H1 (cell line): Measurements from ENCODE around the gene FNIP2.
"Not testable (repeated sequence)": the region's sequence is repeated elsewhere in the genome, so short reads cannot be mapped to it uniquely, and the experiment has no call there.

ENCODE experiments used
- CBX8 ChIP-seq: fragments of 300-800, 300-1000 bp; sonication (generic); IDR thresholded peaks from 2 replicates; pipeline ENCODE4 v1.7.1; 2016; ENCODE audit warnings: low read depth, low read length, borderline replicate concordance
- EZH2 ChIP-seq: fragments of 200-600 bp; sonication (generic); IDR thresholded peaks from 2 replicates; pipeline ENCODE4 v1.7.1; 2012; ENCODE audit warnings: low read depth, mild to moderate bottlenecking, moderate library complexity, low read length, inconsistent platforms; ENCODE audit not compliant: severe bottlenecking
- HDAC6 ChIP-seq: IDR thresholded peaks from one replicate; pipeline ENCODE4 v1.7.1; 2012; ENCODE audit warnings: low read depth, mild to moderate bottlenecking, inconsistent platforms, low read length, moderate library complexity
- POLR2A ChIP-seq, 2 experiments: IDR thresholded peaks; 1 replicate in 1 of 2; 2 replicates in 1 of 2; pipeline ENCODE4 v1.6.1; 2011; ENCODE audit warnings: low read depth in 2 of 2, low read length in 2 of 2, mild to moderate bottlenecking in 2 of 2; ENCODE audit errors: control extremely low read depth in 1 of 2
- POLR2AphosphoS5 ChIP-seq: IDR thresholded peaks from 2 replicates; pipeline ENCODE4 v1.6.1; 2011; ENCODE audit warnings: low read depth, low read length
- SIN3A ChIP-seq, 2 experiments: IDR thresholded peaks in 1 of 2; conservative IDR thresholded peaks in 1 of 2; 2 replicates each; pipeline ENCODE4 v1.6.1; 2011 to 2012; ENCODE audit warnings: low read length in 2 of 2, improper control_type of control experiment in 1 of 2, low read depth in 1 of 2, mild to moderate bottlenecking in 1 of 2
- SRF ChIP-seq: IDR thresholded peaks from 2 replicates; pipeline ENCODE4 v1.6.1; 2011; ENCODE audit warnings: mild to moderate bottlenecking, low read depth, low read length, moderate library complexity
- TAF1 ChIP-seq: IDR thresholded peaks from 2 replicates; pipeline ENCODE4 v1.6.1; 2011; ENCODE audit warnings: mild to moderate bottlenecking, low read depth, low read length
- YY1 ChIP-seq: IDR thresholded peaks from 2 replicates; pipeline ENCODE4 v1.6.1; 2011; ENCODE audit warnings: low read depth, mild to moderate bottlenecking, low read length
- TF ChIP-seq, protein P1 (sequence below): IDR thresholded peaks from 2 replicates; pipeline ENCODE4 v1.6.1; 2012; ENCODE audit warnings: inconsistent platforms
- TF ChIP-seq, protein P2 (sequence below), 3 experiments: IDR thresholded peaks; 1 replicate in 2 of 3; 2 replicates in 1 of 3; pipeline versions ENCODE4 v1.5.1 to v1.6.1; 2011; ENCODE audit warnings: low read length in 3 of 3, mild to moderate bottlenecking in 3 of 3, inconsistent platforms in 2 of 3, low read depth in 1 of 3, moderate library complexity in 1 of 3; ENCODE audit not compliant: insufficient read depth in 1 of 3; ENCODE audit errors: control extremely low read depth in 1 of 3
- TF ChIP-seq, protein P3 (sequence below): IDR thresholded peaks from 2 replicates; pipeline ENCODE4 v1.6.1; 2011; ENCODE audit warnings: low read depth, mild to moderate bottlenecking, low read length; ENCODE audit not compliant: insufficient read depth

DNA sequence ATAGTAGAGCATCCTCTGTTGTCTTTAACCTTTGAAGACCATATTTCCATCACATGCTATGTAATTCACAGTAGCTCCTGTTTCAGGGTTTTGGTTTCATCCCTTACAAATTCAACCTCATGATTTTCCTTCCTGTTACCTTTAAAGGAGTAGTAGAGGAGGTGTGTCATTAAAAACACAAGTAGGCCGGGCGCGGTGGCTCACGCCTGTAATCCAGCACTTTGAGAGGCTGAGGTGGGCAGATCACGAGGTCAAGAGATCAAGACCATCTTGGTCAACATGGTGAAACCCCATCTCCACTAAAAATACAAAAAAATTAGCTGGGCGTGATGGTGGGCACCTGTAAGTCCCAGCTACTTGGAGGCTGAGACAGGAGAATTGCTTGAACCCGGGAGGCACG lies 59.3 kb downstream of the FNIP2 start:
- TF ChIP-seq SIN3A (conservative IDR thresholded peaks at IDR 0.05 in 1 of 2, IDR thresholded peaks at IDR 0.05 in 1 of 2; ENCODE audit: low read depth in 1 of 2, low read length in 2 of 2); POLR2A (IDR thresholded peaks at IDR 0.05; ENCODE audit: control extremely low read depth in 1 of 2, low read depth in 2 of 2, low read length in 2 of 2); POLR2AphosphoS5; TAF1; HDAC6; CBX8; EZH2; SRF; YY1: not testable (repeated sequence)
- TF ChIP-seq, protein P1, sequence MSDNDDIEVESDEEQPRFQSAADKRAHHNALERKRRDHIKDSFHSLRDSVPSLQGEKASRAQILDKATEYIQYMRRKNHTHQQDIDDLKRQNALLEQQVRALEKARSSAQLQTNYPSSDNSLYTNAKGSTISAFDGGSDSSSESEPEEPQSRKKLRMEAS = not testable (repeated sequence)
- TF ChIP-seq, protein P2, sequence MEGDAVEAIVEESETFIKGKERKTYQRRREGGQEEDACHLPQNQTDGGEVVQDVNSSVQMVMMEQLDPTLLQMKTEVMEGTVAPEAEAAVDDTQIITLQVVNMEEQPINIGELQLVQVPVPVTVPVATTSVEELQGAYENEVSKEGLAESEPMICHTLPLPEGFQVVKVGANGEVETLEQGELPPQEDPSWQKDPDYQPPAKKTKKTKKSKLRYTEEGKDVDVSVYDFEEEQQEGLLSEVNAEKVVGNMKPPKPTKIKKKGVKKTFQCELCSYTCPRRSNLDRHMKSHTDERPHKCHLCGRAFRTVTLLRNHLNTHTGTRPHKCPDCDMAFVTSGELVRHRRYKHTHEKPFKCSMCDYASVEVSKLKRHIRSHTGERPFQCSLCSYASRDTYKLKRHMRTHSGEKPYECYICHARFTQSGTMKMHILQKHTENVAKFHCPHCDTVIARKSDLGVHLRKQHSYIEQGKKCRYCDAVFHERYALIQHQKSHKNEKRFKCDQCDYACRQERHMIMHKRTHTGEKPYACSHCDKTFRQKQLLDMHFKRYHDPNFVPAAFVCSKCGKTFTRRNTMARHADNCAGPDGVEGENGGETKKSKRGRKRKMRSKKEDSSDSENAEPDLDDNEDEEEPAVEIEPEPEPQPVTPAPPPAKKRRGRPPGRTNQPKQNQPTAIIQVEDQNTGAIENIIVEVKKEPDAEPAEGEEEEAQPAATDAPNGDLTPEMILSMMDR (IDR thresholded peaks at IDR 0.05; ENCODE audit: control extremely low read depth in 1 of 3, insufficient read depth in 1 of 3, low read depth in 1 of 3, low read length in 3 of 3) = not testable (repeated sequence)
- TF ChIP-seq, protein P3, sequence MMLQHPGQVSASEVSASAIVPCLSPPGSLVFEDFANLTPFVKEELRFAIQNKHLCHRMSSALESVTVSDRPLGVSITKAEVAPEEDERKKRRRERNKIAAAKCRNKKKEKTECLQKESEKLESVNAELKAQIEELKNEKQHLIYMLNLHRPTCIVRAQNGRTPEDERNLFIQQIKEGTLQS = not testable (repeated sequence)
